SW 1271 (cell line): Measurements from ENCODE around the gene TMEM132D.

Source experiments
- DNase-seq, 2 experiments: peaks; one replicate each; lab custom pipeline; 2025; lab: John Stamatoyannopoulos, UW

TMEM132D gene

GRCh38 chr12:129727100-129727499, 176.7 kb downstream of the TMEM132D start:
- no peak for DNase-seq

- no peak for DNase-seq
Observed at GRCh38 chr12:129723260-129723659, 180.6 kb downstream of the TMEM132D start.

- DNase-seq: no peak
Observed at GRCh38 chr12:129720618-129721017, 183.2 kb downstream of the TMEM132D start.

GRCh38 chr12:129719416-129719815, 184.4 kb downstream of the TMEM132D start:
- DNase-seq: no peak

- DNase-seq: no peak
Observed at GRCh38 chr12:129717438-129717837, 186.4 kb downstream of the TMEM132D start.

GRCh38 chr12:129716825-129717224, 187.0 kb downstream of the TMEM132D start:
- DNase-seq: no peak

- no peak for DNase-seq
Observed at GRCh38 chr12:129706716-129707115, 197.1 kb downstream of the TMEM132D start.

GRCh38 chr12:129704232-129704830, 199.5 kb downstream of the TMEM132D start:
- no peak for DNase-seq

- DNase-seq: no peak
Observed at GRCh38 chr12:129701631-129702101, 202.2 kb downstream of the TMEM132D start.

- DNase-seq: no peak
Observed at GRCh38 chr12:129700036-129700435, 203.8 kb downstream of the TMEM132D start.

GRCh38 chr12:129696926-129697325, 206.9 kb downstream of the TMEM132D start:
- DNase-seq: no peak

- DNase-seq: no peak
Observed at GRCh38 chr12:129696405-129696804, 207.4 kb downstream of the TMEM132D start.

- DNase-seq: no peak
Observed at GRCh38 chr12:129693731-129694130, 210.1 kb downstream of the TMEM132D start.

GRCh38 chr12:129687731-129688130, 216.1 kb downstream of the TMEM132D start:
- DNase-seq: no peak

GRCh38 chr12:129681830-129682229, 222.0 kb downstream of the TMEM132D start:
- no peak for DNase-seq

GRCh38 chr12:129681151-129681550, 222.7 kb downstream of the TMEM132D start:
- no peak for DNase-seq

GRCh38 chr12:129676411-129676810, 227.4 kb downstream of the TMEM132D start:
- no peak for DNase-seq

- no peak for DNase-seq
Observed at GRCh38 chr12:129675947-129676346, 227.9 kb downstream of the TMEM132D start.

- no peak for DNase-seq
Observed at GRCh38 chr12:129675496-129675895, 228.3 kb downstream of the TMEM132D start.

- no peak for DNase-seq
Observed at GRCh38 chr12:129673806-129674205, 230.0 kb downstream of the TMEM132D start.

GRCh38 chr12:129672110-129672509, 231.7 kb downstream of the TMEM132D start:
- DNase-seq: no peak

- no peak for DNase-seq
Observed at GRCh38 chr12:129670256-129670920, 233.4 kb downstream of the TMEM132D start.

GRCh38 chr12:129665414-129665813, 238.4 kb downstream of the TMEM132D start:
- no peak for DNase-seq

- no peak for DNase-seq
Observed at GRCh38 chr12:129662234-129662633, 241.6 kb downstream of the TMEM132D start.
